ENCODE measurements around the gene PCP4L1. TPM values are rescaled to one million over a fixed set of nuclear protein-coding genes. Genes with fewer than 3 reads are reported as not detected.

Gene PCP4L1
- total RNA-seq, 4 donors from 2014 or later = 6.9 to 52.7 (median 9.6) TPM

DNA sequence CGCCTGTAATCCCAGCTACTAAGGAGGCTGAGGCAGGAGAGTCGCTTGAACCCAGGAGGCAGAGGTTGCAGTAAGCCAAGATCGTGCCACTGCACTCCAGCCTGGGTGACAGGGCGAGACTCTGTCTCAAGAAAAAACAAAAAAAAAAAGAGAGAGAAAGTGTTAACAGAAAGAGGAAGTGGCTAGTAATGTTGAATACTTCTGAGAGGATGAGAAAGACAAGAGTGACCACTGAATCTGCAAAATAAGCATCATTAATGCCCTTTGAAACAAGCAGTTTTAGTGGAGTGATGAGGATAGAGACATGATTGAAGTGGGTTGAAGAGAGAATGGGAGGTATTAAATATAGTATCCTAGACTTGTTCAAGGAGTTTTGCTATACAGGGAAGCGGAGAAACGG lies 39.6 kb downstream of the PCP4L1 start:
- 86 to 87% methylated on average over 5 to 6 of the region's 6 CpGs for WGBS, 2 donors
- intact Hi-C loops (cut with DNase I) = loop anchor here (10.0 kb wide), 1 partner anchor 77 kb away; no protein-coding TSS in a partner anchor
- H3K4me1 ChIP-seq = no peaks in the 10 kb centered on the region

DNA sequence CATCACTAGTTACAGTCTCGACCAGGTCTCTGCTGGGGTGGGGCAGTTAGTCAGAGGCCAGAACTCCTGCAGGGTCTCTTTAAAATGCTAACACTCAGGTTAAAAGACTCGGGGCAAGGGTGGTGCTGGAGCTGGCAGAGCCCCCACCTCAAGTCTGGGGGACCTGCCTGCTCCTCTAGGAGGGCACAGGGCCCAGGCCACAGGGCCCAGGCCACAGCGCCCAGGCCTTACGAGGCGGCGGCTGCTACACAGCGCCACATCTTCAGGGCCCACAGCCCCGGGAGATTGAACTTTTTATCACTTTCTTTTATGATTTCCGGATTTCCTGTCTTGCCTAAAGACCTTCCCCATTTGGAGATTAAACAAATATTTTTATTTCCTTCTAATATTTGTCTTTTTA lies 40.8 kb downstream of the PCP4L1 start:
- TF ChIP-seq, protein P1, sequence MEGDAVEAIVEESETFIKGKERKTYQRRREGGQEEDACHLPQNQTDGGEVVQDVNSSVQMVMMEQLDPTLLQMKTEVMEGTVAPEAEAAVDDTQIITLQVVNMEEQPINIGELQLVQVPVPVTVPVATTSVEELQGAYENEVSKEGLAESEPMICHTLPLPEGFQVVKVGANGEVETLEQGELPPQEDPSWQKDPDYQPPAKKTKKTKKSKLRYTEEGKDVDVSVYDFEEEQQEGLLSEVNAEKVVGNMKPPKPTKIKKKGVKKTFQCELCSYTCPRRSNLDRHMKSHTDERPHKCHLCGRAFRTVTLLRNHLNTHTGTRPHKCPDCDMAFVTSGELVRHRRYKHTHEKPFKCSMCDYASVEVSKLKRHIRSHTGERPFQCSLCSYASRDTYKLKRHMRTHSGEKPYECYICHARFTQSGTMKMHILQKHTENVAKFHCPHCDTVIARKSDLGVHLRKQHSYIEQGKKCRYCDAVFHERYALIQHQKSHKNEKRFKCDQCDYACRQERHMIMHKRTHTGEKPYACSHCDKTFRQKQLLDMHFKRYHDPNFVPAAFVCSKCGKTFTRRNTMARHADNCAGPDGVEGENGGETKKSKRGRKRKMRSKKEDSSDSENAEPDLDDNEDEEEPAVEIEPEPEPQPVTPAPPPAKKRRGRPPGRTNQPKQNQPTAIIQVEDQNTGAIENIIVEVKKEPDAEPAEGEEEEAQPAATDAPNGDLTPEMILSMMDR (IDR thresholded peaks at IDR 0.05) = no peak
- no peak for TF ChIP-seq POLR2A (IDR thresholded peaks at IDR 0.05)
- H3K9me3 ChIP-seq = no peaks in the 10 kb centered on the region
- peaks cover 0 to 11% (median 3%) of the 10 kb centered on the region in 3 donors for H3K4me1 ChIP-seq
- no peaks in the 10 kb centered on the region for H3K36me3 ChIP-seq
- H3K4me3 ChIP-seq = no peak overlapping the region
- 88 to 89% methylated on average over 7 of the region's 9 CpGs for WGBS, 2 donors
- no peak for DNase-seq
- H3K27me3 ChIP-seq = no peaks in the 10 kb centered on the region
- intact Hi-C loops (cut with DNase I) = loop anchor here (10.0 kb wide), 1 partner anchor 75 kb away; no protein-coding TSS in a partner anchor
- H3K27ac ChIP-seq = no peak overlapping the region

More for the DNA sequence above, 39.6 kb downstream of the PCP4L1 start:
- H3K36me3 ChIP-seq = no peaks in the 10 kb centered on the region
- no peak for DNase-seq
- no peaks in the 10 kb centered on the region for H3K27me3 ChIP-seq
- H3K4me3 ChIP-seq = no peak overlapping the region
- TF ChIP-seq POLR2A (IDR thresholded peaks at IDR 0.05) = no peak
- TF ChIP-seq, protein P1 (IDR thresholded peaks at IDR 0.05) = no peak
- no peaks in the 10 kb centered on the region for H3K9me3 ChIP-seq
- H3K27ac ChIP-seq = no peak overlapping the region

DNA sequence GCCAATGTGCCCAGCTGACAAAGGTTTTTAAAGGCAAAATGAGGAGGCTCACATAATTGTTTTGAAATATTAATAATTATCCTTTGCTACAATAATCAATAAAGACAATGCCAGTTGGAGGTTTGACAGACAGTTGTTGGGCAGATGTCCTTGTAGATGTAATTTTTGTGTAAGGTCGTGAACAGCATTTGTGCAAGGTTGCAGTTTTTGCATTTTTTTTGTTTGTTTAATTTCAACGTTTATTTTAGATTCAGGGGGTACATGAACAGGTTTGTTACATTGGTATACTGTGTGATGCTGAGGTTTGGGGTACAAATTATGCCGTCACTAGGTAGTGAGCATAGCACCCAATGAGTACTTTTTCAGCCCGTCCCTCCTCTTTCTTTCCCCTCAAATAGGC lies 41.9 kb downstream of the PCP4L1 start:
- peaks cover 10 to 22% (median 14%) of the 10 kb centered on the region in 3 donors for H3K4me1 ChIP-seq

DNA sequence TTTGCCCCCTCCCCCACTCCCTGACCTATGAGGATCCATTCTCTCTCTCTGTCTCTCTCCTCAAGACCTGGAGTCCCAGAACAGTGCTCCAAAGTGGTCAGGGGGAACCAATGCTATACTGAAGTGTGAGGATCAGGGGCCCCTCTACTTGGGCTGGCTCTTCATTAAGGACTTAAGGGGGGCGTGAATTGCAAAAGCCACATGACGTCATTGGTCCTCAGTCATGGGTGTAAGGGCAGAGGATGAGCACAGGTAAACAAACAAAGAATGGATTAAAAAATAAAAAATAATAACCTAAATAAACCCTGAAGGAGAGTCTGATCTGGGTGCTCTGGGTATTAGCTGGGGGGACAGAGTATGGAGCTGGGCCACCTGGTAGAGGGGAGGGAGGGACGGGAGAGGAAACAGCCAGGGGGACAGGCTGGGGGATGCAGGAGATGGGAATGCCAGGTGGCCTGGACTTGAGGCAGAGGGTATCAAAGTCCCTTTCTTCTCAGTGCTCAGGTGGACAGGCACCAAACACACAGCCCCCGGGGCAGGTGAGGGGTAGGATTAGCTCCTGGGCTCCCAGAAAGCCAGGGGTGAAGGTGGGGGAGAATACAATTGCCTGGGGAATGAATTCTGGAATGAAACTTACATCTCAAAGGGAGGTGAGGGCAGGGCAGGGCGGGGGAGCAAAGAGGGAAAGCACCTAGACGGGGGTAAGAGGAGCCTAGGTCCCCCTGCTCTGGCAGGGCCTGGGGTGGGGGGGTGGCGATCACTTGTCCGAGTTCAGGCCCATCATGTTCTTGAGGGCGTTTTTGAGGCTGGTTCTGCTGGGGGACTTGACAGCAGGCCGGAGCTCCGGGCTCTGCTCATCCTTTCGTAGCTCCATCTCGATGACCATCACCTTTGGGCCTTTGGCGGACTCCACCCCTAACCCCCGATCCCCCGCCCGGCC lies 46.7 kb downstream of the PCP4L1 start:
- DNase-seq = no peak
- H3K27me3 ChIP-seq = peaks cover 0 to 5% (median 0%) of the 10 kb centered on the region in 4 donors
- TF ChIP-seq POLR2A (IDR thresholded peaks at IDR 0.05) = no peak
- intact Hi-C loops (cut with DNase I) = no loop called here
- peak overlapping the region; percentile 47 to 78 (median 73) for H3K27ac ChIP-seq
- 4 to 10% methylated on average over 12 to 14 of the region's 17 CpGs for WGBS, 2 donors
- no peaks in the 10 kb centered on the region for H3K9me3 ChIP-seq
- peaks cover 11 to 34% (median 18%) of the 10 kb centered on the region in 3 donors for H3K4me1 ChIP-seq
- peak overlapping the region; percentile 50 to 83 (median 74) for H3K4me3 ChIP-seq
- H3K36me3 ChIP-seq = no peaks in the 10 kb centered on the region

More for the DNA sequence above, 41.9 kb downstream of the PCP4L1 start:
- Histone ChIP-seq H3K9me3 (no peaks in the 10 kb centered on the region), H3K27ac (no peak overlapping the region), H3K36me3 (no peaks in the 10 kb centered on the region), H3K4me3 (no peak overlapping the region), H3K27me3 (no peaks in the 10 kb centered on the region)
- TF ChIP-seq, protein P1 (IDR thresholded peaks at IDR 0.05) = no peak
- no peak for TF ChIP-seq POLR2A (IDR thresholded peaks at IDR 0.05)
- DNase-seq = no peak
- 85 to 88% methylated on average over 4 of the region's 4 CpGs for WGBS, 2 donors
- intact Hi-C loops (cut with DNase I) = no loop called here

DNA sequence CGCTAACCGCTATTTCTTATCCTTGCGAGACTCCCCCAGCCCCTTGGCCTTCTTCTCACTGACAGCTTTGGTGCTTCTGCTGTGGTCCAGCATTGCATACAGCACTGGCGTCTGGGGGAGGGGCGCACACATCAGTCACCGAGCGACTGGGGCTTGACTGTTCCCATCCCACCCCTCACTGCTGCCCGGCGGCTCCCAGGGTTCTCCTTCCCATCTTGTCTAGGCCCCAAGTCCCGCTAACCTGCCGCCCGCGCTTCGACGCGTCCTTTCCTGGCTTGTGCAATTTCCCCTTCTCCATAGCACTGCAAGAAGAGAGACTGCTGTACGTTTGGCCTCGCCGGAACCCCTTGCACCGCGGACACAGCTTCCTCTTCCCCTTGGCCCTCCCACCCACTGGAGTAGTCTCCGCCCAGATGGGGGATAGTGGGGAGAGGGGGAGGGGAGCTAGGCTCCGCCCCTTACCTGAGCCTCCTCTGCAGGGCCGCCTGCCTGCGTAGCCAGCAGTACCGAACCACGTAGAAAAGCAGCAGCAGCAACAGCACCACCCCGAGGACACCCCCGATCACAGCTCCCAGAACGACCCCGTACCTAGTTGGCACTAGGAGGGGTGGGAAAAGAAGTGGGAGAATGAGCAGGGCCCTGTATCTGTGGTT lies 47.4 kb downstream of the PCP4L1 start:
- intact Hi-C loops (cut with DNase I) = no loop called here
- Histone ChIP-seq H3K4me3 (peak overlapping the region; percentile 50 to 83 (median 74)), H3K27ac (peak overlapping the region; percentile 47 to 78 (median 73)), H3K27me3 (peaks cover 0 to 5% (median 0%) of the 10 kb centered on the region in 4 donors), H3K4me1 (peaks cover 11 to 34% (median 18%) of the 10 kb centered on the region in 3 donors), H3K9me3 (no peaks in the 10 kb centered on the region), H3K36me3 (no peaks in the 10 kb centered on the region)
- WGBS, 2 donors = 2 to 5% methylated on average over 20 to 23 of the region's 31 CpGs
- TF ChIP-seq POLR2A (IDR thresholded peaks at IDR 0.05) = peak in 2 of 4 donors; percentile 25 to 72
- TF ChIP-seq, protein P1 (IDR thresholded peaks at IDR 0.05) = peak in 4 of 6 experiments; percentile 33 to 41 (median 37)
- peak; percentile 72 for DNase-seq
